Measurements from ENCODE around the gene PPCDC.
A peak's percentile ranks its signal among the peaks of the same experiment; 100 is the strongest.

Gene PPCDC

GRCh38 chr15:75048394-75048793 is 25.0 kb downstream of the PPCDC start:
- DNase-seq: no peak

GRCh38 chr15:75049392-75049791 is 26.0 kb downstream of the PPCDC start:
- no peak for DNase-seq

GRCh38 chr15:75050283-75050682 is 26.9 kb downstream of the PPCDC start:
- no peak for DNase-seq

GRCh38 chr15:75051191-75051608 is 27.8 kb downstream of the PPCDC start:
- DNase-seq: no peak

GRCh38 chr15:75051711-75052110 is 28.3 kb downstream of the PPCDC start:
- DNase-seq: no peak

- no peak for DNase-seq
These were observed 29.8 kb downstream of the PPCDC start for GRCh38 chr15:75052972-75053747.

GRCh38 chr15:75053748-75054125 is 30.3 kb downstream of the PPCDC start:
- no peak for DNase-seq

- no peak for DNase-seq
These were observed 30.9 kb downstream of the PPCDC start for GRCh38 chr15:75054172-75054897.

- DNase-seq: no peak
These were observed 32.6 kb downstream of the PPCDC start for GRCh38 chr15:75056036-75056435.

GRCh38 chr15:75058127-75058905 is 34.9 kb downstream of the PPCDC start:
- DNase-seq: peak; percentile 23

GRCh38 chr15:75059607-75060006 is 36.2 kb downstream of the PPCDC start:
- DNase-seq: no peak

- peak; percentile 43 for DNase-seq
These were observed 37.9 kb downstream of the PPCDC start for GRCh38 chr15:75061272-75061671.

- DNase-seq: no peak
These were observed 39.3 kb downstream of the PPCDC start for GRCh38 chr15:75062706-75063105.

- peak; percentile 17 for DNase-seq
These were observed 39.9 kb downstream of the PPCDC start for GRCh38 chr15:75063338-75063737.

- DNase-seq: no peak
These were observed 40.5 kb downstream of the PPCDC start for GRCh38 chr15:75063889-75064288.

- DNase-seq: no peak
These were observed 41.5 kb downstream of the PPCDC start for GRCh38 chr15:75064846-75065245.

- peak; percentile 40 for DNase-seq
These were observed 42.1 kb downstream of the PPCDC start for GRCh38 chr15:75065467-75065850.

GRCh38 chr15:75065851-75066509 is 42.6 kb downstream of the PPCDC start:
- DNase-seq: peak; percentile 53

GRCh38 chr15:75067123-75067830 is 43.9 kb downstream of the PPCDC start:
- DNase-seq: peak; percentile 59

GRCh38 chr15:75068748-75069147 is 45.4 kb downstream of the PPCDC start:
- no peak for DNase-seq

GRCh38 chr15:75069301-75069925 is 46.0 kb downstream of the PPCDC start:
- DNase-seq: no peak

GRCh38 chr15:75070674-75071073 is 47.3 kb downstream of the PPCDC start:
- no peak for DNase-seq
